Embryonic facial prominence (tissue), 1 donor: Measurements from ENCODE around the gene NUDT4B.
"Not testable (repeated sequence)": the region's sequence is repeated elsewhere in the genome, so short reads cannot be mapped to it uniquely, and the experiment has no call there.

Experiments
- DNase-seq: peaks from one replicate; pipeline ENCODE4 v3.0.0-alpha.2; 2016; ENCODE audit errors: extremely low spot score

The NUDT4B gene

DNA sequence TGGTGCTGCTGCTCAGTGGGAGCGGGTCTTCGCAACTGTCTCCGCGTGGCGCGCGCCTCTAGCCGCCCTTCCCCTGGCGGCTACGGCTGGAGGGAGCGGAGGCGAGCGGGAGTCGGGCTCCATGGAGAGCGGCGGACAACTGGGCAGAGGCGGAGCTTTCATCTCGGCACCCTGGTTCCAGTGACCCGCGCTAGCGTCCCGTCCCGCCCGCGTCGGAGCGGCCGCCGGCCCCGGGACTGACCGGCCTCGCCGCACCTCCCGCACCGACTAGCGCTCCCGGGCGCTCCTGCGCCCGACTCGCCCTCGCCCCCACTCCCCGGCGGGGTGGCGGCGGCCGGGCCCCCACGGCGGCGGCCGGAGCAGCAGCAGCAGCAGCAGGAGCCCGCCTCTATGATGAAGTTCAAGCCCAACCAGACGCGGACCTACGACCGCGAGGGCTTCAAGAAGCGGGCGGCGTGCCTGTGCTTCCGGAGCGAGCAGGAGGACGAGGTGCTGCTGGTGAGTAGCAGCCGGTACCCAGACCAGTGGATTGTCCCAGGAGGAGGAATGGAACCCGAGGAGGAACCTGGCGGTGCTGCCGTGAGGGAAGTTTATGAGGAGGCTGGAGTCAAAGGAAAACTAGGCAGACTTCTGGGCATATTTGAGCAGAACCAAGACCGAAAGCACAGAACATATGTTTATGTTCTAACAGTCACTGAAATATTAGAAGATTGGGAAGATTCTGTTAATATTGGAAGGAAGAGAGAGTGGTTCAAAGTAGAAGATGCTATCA lies at the start of gene NUDT4B:
Gene NUDT4B, plus strand, starts transcription at position 212 of the 772 bp plus-strand sequence. Its CDS starts 179 bp downstream, at position 391.
- not testable (repeated sequence) for DNase-seq

DNA sequence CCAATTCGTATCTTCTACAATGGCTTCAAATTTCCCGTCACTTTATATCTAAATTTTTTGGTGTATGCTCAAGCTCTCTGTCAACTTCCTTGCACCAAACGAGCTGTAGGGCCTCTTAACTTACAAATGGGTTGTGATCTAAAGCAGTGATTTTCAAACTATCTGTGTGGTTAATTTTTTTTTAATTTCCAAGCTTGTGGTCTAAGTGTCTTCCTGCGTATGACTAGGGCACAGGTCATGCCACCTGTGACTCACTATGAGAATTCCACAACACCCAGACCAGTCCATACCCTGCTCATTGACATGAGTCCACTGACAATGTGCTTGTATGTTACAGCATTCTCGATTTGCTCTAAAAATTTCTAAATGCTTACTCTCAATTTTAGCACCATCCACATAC lies 49.2 kb upstream of the NUDT4B start:
- not testable (repeated sequence) for DNase-seq

DNA sequence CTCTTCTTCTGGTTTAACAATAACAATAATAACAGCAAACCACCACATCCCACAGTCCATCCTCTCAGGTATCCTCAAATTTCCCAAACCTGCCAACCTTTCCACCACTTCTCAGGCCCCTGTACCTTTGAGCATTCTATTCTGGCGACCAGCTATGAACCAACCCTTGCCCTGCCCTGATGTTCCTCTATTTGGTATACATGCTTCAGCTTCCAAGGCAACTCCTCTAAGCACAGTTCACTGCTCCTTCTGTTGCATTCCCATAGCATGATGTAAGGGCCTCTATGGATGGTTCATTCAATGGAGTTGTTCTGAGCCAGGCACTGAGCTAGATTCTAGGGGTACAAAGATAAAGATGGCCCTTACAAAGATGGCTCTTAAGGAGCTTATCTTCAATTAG lies 46.3 kb upstream of the NUDT4B start:
- DNase-seq, result not testable (repeated sequence)

DNA sequence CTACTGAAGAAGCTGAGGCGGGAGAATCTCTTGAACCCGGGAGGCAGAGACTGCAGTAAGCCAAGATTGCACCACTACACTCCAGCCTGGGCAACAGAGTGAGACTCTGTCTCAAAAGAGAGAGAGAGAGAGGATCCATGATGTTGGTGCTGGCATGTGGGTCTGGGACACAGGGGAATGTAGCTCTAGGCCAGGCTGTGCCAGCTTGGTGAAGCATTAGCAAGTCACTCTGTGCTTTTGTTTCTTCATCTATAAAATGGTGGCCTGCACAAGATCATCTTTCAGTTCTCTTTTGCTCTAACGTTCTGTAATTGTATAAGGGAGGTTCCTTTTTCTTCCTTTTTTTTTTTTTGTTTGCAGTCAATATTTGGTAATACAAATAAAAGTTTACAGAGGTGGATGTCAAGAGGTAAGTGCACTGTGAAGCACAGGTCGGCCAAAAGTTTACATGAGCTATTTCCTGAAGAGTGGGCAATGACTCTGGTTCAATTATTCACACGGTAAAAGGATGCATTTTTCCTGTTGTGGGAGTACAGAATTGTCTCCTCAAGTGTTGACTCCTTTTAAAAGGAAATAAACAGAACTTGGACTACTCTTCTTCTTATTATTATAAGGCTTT lies 44.5 kb upstream of the NUDT4B start:
- not testable (repeated sequence) for DNase-seq

DNA sequence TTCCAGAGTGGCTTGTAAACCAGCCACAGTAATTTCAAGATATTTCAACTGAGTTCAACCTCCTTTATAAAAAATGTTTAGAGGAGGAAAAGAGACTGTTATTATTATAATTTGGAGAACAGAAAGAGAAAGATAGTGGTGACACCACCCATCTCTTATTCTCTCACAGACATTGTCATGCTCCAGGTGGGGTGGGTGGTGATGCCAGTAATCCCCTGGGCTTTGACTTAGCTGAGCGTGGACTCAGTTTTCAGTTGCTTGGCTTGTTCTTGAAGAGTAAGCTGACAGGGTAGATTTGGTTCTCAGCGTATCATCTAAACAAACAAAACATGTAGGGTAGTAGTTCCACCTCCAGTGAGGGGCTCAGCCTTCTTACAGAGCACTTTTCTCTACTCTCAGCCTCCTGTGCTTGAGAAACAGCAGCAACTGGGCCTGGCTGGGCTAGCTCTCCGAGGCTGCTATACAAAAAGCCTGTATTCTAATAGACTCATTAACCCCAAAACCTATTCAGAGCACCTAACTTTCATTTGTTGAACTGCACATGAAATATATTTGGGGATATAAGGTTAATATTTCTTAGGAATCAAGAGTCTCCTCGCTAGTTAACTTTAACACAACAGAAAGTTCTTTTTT lies 43.1 kb upstream of the NUDT4B start:
- DNase-seq, result not testable (repeated sequence)

DNA sequence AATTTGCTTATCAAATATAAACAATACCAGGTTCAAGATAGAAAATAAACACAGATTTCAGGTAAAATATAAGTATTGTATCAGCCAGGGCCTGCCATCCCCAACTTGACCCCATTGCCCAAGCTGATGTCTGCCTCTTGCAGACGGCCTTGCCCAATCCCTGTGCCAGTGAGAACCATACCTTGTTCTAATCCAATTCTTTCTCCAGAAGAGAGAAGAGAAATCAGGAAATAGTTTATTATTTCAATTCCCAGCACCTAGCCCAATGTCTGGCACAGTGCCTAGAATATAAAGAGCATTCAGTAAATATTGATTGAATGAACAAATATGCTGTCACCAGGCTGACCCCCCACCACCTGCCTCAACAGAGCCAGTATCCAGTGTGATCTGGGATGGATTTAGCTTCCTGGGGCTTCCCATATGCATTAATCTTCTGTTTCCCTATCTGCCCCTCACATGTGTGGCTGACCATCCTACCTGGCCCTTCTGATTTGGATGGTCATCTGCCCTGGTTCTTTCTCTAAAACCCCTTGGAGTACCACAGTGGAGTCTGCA lies 39.7 kb upstream of the NUDT4B start:
- not testable (repeated sequence) for DNase-seq

DNA sequence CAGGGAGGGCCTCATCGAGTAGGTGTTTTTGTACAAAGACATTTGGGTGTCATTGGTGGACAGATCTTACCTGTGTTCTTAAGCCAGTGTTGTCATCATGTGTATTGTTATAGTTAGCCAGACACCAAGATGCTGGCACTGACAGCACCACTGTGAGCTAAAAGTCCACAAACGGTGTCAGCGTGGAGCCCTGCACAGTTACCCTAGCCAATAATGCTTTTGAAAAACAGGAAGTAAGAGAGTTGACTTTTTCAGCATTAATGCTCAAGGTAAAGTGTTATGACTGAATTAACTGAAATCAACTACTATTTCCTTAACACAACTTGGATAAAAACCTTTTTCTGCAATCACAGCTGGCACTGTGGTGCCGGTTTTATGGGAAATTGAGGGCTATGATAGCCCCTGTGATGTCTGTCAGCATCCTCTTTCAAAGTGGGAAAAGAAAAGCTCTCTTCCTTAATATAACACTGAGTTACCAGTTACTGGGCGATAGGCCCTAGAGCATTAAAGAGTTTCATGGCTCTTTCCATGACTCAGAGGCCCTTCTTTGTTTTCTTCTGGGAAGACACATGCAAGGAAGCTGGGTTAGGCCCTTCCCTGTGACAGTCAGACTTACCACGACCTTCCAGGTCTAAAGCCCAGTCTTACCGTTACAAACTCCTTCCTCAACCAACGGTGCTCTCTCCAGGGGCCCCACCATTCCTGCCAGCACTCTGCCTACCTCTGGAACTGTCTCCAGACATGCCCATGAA lies 37.6 kb upstream of the NUDT4B start:
- not testable (repeated sequence) for DNase-seq

DNA sequence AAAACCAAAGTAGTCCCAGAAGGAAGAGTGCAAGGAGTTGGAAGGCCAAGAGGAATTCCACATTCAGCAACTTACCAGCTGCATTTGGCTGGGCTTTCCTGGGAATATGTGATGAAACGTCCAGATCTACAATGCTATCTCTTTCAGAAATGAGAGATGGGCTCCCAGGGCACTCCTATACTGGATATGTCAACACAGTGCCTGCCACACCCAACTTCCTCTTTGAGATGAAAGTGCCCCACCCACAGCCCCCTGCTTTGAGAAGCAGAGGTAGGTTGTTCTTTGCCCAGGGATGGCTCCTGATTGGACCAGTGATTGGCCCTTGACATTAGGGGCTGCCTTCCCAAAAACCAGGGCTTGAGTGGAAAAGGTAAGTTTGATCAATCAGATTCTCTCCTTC lies 36.2 kb upstream of the NUDT4B start:
- not testable (repeated sequence) for DNase-seq

DNA sequence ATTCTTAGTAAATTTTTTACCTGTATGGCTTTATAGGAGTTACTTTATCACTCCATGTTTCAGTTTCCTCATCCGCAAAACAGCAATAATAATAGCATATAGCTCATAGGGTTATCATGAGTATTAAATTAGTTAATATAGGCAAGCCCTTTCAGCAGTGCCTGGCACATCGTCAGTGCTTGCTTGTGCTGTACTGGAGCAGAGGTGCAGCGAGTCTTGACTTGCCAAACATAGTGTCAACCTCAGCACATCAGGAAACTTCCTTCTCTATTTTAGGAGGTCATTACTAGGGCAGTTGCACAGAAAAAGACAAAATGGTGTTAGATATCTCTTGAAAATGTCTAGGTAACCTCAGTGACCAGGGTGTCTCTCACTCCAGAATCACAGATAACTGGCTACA lies 33.1 kb upstream of the NUDT4B start:
- DNase-seq, result not testable (repeated sequence)

DNA sequence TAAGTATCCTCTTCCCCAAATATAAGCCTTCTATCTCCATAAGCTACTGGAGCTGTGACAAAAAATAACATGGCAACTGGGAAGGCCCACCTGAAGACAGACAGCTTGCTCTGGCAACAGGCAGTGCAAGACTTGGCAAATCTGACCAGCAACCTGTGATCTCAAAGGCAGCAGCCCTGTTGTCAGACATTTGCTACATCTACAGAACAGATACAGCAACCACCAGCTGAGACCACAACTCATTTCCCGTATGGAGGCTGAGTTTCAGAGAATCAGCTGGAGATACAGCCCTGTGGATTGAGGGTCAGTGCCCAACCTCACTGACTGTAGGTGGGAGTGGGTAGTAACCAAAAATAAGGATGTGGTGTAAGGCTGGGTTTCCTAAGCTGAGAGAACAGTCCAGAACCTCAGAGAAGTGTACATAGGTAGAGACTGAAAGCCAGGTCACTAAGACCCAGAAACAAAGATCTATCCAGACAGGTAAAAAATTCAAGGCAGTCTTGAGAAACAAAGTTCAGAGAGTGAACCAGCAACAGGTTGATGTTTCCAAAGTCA lies 31.5 kb upstream of the NUDT4B start:
- not testable (repeated sequence) for DNase-seq

DNA sequence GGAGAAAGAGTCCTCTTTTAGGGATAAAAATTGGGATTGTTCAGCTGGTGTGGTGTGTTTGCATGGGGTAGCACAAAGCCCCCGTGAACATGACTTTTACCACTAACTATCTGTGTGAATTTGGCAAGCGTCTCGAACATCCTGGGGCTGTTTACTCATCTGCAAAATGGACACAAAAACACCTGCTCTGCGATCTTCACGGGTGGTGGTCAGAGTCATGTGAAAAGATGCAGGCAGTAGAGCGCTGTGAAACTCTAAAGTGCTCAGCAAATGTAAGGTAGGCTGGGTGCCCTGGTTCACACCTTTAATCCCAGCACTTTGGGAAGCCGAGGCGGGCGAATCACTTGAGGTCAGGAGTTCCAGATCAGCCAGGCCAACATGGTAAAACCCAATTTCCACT lies 27.7 kb upstream of the NUDT4B start:
- DNase-seq, result not testable (repeated sequence)

DNA sequence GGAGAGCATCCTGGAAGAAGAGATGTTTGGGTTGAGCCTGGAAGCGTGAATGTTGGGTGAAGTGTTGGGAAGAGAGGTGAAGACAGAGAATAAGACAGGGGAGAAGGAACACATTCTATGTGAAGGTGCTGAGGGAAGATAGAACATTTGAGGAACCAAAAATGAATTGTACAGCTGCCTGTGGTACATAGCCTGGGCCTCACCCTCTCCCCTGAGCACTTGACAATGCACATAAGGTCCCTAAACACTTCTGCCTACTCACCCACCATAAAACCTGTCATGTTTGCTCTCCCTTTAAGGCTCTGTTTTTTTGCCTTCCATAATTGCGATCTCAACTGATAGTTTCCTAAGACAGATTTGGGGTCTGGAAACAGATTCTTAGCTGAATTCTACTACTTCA lies 25.8 kb upstream of the NUDT4B start:
- not testable (repeated sequence) for DNase-seq

DNA sequence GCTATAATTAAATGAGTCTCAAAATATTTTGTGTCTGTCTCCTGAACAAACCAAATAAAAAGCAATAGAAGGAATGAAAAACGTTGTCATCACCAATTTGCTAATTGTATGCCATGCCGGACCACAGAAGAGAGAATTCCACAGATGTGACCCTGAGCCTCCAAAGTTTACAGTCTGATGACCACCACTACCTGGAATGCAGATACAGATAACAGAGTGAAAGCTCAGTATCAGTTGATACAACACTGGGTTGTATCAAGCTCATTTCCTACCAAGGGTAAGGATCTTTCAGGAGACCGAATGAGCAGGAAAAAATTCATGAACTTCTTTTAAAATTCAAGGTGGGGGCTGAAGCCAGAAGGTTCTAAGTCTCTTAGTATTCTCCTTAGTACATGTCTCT lies 25.1 kb upstream of the NUDT4B start:
- not testable (repeated sequence) for DNase-seq

DNA sequence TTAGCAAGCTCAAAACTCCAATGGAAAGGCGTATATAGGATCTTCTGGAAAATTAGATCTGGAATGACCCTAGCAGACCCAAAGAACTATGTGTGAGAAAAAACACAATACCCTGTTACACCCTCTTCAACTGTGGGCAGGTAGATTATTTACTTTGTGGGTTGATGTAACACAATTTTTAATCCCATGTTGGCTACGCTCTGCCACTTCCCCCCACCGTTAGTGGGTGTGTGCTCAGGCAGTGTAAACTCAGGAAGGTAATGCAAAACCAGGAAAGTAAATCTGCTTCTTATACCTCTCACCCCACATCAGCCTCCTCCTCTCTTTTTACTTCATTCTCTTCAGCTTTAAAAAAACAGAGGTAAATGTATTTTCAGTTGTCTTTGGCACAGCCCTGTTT lies 23.7 kb upstream of the NUDT4B start:
- DNase-seq, result not testable (repeated sequence)

DNA sequence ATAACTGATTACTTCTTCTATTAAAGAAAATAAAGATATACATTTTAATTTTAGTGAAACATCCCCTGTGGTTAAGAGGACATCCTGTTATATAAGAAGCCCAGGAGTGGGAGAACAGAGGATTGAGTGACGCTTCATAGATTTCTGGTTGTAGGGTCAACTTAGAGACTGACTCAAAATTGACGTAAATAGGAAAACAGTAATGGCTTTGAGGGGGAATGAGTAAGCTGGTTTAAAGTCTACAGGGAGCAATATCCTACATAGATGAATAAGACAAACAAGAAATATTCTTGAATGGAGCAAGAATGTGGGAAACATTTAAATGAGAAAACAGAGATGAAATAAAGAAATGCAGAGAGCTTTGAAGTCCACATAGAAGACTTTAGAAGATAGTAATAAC lies 20.7 kb upstream of the NUDT4B start:
- not testable (repeated sequence) for DNase-seq

DNA sequence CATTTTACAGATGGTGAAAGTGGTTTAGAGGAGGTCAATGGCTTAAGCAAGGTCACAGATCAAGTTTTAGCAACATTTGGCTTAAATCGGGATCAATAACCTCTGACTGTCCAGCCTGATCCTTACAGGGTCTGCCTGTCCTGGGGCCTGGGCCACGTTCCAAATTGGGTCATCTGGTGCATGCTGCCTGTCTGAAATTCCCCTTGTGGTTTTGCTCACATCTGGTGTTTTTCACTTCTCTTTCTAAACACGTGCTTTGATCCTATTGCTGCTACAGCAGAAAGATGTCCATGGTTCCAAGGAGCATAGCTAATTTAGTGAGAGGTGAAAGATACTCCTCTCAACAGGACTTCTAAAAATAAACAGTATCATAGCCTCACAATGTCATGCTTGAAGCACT lies 19.4 kb upstream of the NUDT4B start:
- DNase-seq, result not testable (repeated sequence)

DNA sequence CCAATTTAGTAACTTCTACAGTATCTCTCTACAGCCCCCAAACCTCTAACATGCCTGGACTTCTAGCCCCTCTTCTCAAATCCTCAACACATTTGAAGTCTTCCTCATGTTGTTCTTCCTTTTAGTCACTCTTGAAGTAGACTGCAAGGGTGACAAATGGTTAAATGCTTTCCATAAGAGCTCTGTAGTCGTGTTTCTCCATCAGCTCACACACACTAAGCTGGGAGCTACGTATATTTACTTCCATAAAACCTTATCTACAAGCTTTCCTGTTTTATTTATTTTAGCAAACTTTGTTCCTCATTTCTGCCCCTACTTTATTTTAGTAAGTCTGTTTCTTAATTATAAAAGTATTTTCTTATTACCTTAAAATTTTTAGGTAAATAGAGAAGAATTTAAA lies 19.0 kb upstream of the NUDT4B start:
- not testable (repeated sequence) for DNase-seq

DNA sequence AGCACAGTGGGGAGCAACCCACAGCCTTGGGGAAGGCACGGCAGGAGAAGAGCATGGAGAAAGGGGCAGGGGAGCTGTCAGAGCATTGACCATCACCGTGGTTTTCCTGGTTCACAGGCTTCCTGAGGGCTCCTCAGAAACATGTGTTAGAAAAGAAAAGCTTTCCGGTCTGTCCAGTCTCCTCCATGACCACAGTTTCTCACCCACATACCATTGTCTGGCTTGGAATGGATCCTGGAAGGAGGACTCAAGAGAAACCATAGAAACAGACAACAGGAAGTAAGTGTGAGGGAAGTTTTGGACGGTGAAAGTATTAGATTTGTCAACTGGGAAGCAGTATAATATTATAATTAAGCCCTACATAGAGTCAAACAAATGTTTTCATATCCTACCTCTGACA lies 16.3 kb upstream of the NUDT4B start:
- not testable (repeated sequence) for DNase-seq

DNA sequence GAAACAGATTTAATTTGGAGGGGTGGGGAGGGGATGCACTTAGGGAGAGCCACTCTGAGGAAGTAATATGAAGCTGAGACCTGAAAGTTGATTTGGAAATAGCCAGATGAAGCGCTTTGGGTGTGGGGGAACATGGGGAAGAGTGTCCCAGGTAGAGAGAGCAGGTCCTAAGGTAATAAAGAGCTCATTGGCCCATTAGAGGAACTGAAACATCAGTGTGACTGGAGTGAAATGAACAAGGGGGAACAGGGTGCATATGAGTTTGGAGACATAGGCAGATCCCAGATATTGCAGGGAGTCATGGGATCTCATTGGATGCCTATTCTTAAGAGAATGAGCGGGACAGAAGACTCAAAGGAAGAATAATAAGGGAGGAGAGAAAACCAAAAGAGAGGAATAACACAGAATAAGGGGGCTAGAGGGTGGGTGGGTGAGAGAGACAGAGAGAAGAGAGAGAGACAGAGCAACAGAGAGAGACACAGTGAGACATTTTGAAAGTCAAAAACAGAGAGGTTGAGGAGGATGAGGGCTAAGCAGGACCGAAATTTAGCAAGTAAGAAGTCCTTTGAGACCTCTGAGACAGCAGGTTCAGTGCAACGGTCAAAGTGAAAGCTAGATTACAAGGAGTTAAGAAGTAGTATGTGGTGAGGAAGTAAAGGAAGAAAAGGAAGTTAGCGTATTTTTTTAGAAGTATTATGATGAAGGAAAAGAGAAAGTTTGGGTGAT lies 14.8 kb upstream of the NUDT4B start:
- not testable (repeated sequence) for DNase-seq

DNA sequence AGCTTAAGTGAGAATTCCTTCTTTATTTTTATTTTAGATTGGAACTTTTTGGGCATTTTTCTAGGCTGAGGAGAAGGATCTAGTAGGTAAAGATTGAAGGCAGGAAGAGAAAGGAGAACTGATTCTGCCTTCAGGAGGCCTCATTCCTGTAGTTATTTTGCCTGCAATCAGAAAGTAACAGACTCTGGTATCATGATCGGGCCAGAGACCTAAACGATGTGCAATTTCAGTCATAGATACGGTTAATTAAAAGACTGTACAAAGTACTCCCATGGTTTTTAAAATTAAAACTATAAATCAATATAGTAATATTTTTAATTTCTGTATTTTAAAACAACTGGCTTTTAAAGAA lies 14.3 kb upstream of the NUDT4B start:
- DNase-seq, result not testable (repeated sequence)

DNA sequence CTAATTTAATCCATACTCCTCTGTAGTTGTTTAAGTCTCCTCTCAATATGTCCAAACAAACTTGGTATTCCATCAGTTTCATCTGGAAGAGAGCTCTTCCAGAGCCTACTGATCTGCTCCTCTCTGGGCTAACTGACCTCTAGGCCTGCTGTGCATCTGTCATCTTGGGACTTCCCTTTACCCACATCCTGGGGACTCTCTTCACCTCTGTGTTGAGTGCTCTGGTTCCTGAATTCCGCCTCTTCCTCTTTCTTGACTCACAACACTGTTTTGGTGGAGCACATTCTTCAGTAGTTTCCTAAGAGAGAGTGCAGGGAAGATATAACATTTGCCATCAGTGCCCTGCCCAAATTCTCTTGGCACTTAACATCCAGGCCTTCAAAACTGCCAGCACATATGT lies 13.0 kb upstream of the NUDT4B start:
- DNase-seq, result not testable (repeated sequence)
